Upper lobe of right lung (tissue), 1 donor: ENCODE results near the gene COL5A3. TPM values are rescaled to one million over a fixed set of nuclear protein-coding genes. Genes with fewer than 3 reads are reported as not detected.

Experiments
- ATAC-seq: fragments of 200-7000 bp; cut with Tn5 transposase; one replicate; pipeline ENCODE4 v1.9.1; 2020; ENCODE audit warnings: mild to moderate bottlenecking, moderate library complexity
- DNase-seq: peaks from one replicate; pipeline ENCODE4 v3.0.0-alpha.2; 2020
- H3K27ac ChIP-seq: fragments of 200-600 bp; one replicate; pipeline ENCODE4 v1.8.0; 2022
- H3K27me3 ChIP-seq: fragments of 200-600 bp; one replicate; pipeline ENCODE4 v1.8.0; 2022; ENCODE audit warnings: mild to moderate bottlenecking
- H3K36me3 ChIP-seq: fragments of 200-600 bp; one replicate; pipeline ENCODE4 v1.8.0; 2022
- H3K4me1 ChIP-seq: fragments of 200-600 bp; one replicate; pipeline ENCODE4 v1.8.0; 2022
- H3K4me3 ChIP-seq: fragments of 200-600 bp; one replicate; pipeline ENCODE4 v1.8.0; 2022; ENCODE audit warnings: mild to moderate bottlenecking
- H3K9me3 ChIP-seq: fragments of 200-600 bp; one replicate; pipeline ENCODE4 v1.8.0; 2022
- CTCF ChIP-seq: fragments of 200-600 bp; IDR thresholded peaks from one replicate; pipeline ENCODE4 v1.8.0; 2022; ENCODE audit warnings: antibody characterized with exemption
- intact Hi-C: fragments of 100-400 bp; cut with DNase I; formaldehyde crosslinking; loops from one replicate; pipeline ENCODE4 v1.11.0; 2022
- total RNA-seq: library from RNA; stranded (reverse); fragmentation: NEBNext Ultra II Directional; extraction: Animal tissue kit (Norgen Biotek cat#: 25700); gene quantifications from one replicate; pipeline ENCODE4 v1.2.1, GENCODE V29; 2021
- donor health status: DM: no; HTN: yes; CAD: no; lungs with severe emphysema.

Gene COL5A3
- total RNA-seq, 1 donor from 2014 or later, result 9.6 TPM

- intact Hi-C loops, result no loop called here
- peaks cover 6% of the 10 kb centered on the region for H3K27me3 ChIP-seq
- ATAC-seq (no peak), DNase-seq (no peak)
- no peak overlapping the region for H3K27ac ChIP-seq
- no peak overlapping the region for H3K4me3 ChIP-seq
- no peaks in the 10 kb centered on the region for H3K36me3 ChIP-seq
- no peaks in the 10 kb centered on the region for H3K9me3 ChIP-seq
- no peaks in the 10 kb centered on the region for H3K4me1 ChIP-seq
- no peak for TF ChIP-seq CTCF
These were observed 8.9 kb upstream of the COL5A3 start for GRCh38 chr19:10019246-10019645.

GRCh38 chr19:10018786-10019185, 8.5 kb upstream of the COL5A3 start:
- H3K4me1 ChIP-seq, result no peaks in the 10 kb centered on the region
- no peak overlapping the region for H3K27ac ChIP-seq
- ATAC-seq (no peak), DNase-seq (no peak)
- H3K36me3 ChIP-seq, result no peaks in the 10 kb centered on the region
- no peak overlapping the region for H3K4me3 ChIP-seq
- H3K27me3 ChIP-seq, result peaks cover 6% of the 10 kb centered on the region
- intact Hi-C loops, result no loop called here
- no peak for TF ChIP-seq CTCF
- H3K9me3 ChIP-seq, result no peaks in the 10 kb centered on the region

GRCh38 chr19:10018263-10018662, 8.0 kb upstream of the COL5A3 start:
- Histone ChIP-seq H3K27ac (no peak overlapping the region), H3K9me3 (no peaks in the 10 kb centered on the region), H3K4me1 (no peaks in the 10 kb centered on the region), H3K4me3 (no peak overlapping the region), H3K36me3 (no peaks in the 10 kb centered on the region), H3K27me3 (peaks cover 8% of the 10 kb centered on the region)
- no peak for TF ChIP-seq CTCF
- intact Hi-C loops, result no loop called here
- DNase-seq (no peak), ATAC-seq (no peak)

- no peak overlapping the region for H3K4me3 ChIP-seq
- H3K36me3 ChIP-seq, result no peaks in the 10 kb centered on the region
- H3K4me1 ChIP-seq, result no peaks in the 10 kb centered on the region
- DNase-seq (no peak), ATAC-seq (no peak)
- intact Hi-C loops, result no loop called here
- peaks cover 25% of the 10 kb centered on the region for H3K27me3 ChIP-seq
- H3K27ac ChIP-seq, result no peak overlapping the region
- no peak for TF ChIP-seq CTCF
- H3K9me3 ChIP-seq, result no peaks in the 10 kb centered on the region
These were observed 3.7 kb upstream of the COL5A3 start for GRCh38 chr19:10013834-10014618.

- ATAC-seq, result no peak
- intact Hi-C loops, result no loop called here
These were observed 3.0 kb upstream of the COL5A3 start, which contains the start of gene RDH8 for GRCh38 chr19:10013316-10013715. TSS of gene RDH8 (plus strand) at chr19:10013483. CDS start at chr19:10013498, 15 bp downstream.

More at GRCh38 chr19:10013316-10013715, 3.0 kb upstream of the COL5A3 start, which contains the start of gene RDH8:
- H3K4me1 ChIP-seq, result no peaks in the 10 kb centered on the region
- H3K27ac ChIP-seq, result no peak within 1 kb of the TSS
- no peak for DNase-seq
- peaks cover 28% of the 10 kb centered on the region for H3K27me3 ChIP-seq
- H3K36me3 ChIP-seq, result no peaks in the 10 kb centered on the region
- no peak for TF ChIP-seq CTCF
- no peaks in the 10 kb centered on the region for H3K9me3 ChIP-seq
- no peak within 1 kb of the TSS for H3K4me3 ChIP-seq
